EH (cell line): ENCODE data around the gene SGMS1.
"Not testable (repeated sequence)": the region's sequence is repeated elsewhere in the genome, so short reads cannot be mapped to it uniquely, and the experiment has no call there.

Source experiments
- DNase-seq: peaks from one replicate; pipeline ENCODE4 v3.0.0-alpha.2; 2015; ENCODE audit warnings: low read depth

SGMS1 gene

DNA sequence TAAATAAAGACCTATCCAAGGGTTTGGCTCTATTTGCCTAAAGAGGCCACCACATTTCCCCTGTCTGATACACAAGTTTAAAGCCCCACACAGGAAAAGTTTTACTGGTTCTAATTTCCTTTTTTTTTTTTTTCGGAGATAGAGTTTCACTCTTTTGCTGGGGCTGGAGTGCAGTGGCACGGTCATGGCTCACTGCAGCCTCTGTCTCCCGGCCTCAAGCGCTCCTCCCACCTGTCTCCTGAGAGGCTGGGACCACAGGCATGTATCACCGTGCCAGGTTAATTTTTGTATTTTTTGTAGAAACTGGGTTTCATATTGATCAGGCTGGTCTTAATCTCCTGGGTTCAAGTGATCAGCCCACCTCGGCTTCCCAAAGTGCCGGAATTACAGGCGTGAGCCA is 319.1 kb downstream of the SGMS1 start:
- no peak for DNase-seq

DNA sequence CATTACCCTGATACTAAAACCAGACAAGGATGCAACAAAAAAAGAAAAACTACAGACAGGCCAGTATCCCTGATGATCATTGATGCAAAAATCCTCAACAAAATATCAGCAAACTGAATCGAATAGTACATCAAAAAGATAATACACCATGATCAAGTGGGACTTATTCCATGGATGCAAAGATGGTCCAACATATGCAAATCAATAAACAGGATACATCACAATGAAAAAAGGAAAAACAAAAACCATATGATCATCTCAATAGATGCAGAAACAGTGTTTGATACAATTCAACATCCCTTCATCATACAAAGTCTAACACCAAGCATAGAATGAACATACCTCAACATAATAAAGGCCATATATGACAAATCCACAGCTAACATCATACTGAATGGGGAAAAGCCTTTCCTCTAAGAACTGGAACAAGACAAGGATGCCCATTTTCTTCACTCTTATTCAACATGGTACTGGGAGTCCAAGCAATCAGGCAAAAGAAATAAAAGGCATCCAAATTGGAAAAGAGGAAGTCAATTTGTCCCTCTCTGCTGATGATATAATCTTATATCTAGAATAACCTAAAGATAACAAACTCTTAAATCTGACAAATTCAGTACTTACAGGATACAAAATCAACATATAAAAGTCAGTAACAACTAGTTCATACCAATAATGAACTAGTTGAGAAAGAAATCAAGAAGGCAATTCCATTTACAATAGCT is 323.6 kb downstream of the SGMS1 start:
- DNase-seq: no peak

DNA sequence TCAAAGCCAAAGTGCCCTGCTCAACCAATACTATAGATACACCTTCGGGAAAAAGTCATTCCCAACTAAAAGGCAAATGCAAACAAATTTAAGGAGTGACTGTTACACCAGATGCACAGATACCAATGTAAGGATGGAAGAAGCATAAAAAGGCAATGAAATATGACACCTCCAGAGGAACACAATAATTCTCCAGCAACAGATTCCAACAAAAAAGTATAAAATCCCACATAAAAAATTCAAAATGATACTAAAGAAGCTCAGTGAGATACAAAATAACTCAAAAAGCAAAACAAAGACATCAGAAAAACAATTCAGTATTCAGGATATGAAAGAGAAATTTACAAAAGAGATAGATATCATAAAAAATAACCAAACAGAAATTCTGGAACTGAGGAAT is 328.4 kb downstream of the SGMS1 start:
- DNase-seq: no peak

DNA sequence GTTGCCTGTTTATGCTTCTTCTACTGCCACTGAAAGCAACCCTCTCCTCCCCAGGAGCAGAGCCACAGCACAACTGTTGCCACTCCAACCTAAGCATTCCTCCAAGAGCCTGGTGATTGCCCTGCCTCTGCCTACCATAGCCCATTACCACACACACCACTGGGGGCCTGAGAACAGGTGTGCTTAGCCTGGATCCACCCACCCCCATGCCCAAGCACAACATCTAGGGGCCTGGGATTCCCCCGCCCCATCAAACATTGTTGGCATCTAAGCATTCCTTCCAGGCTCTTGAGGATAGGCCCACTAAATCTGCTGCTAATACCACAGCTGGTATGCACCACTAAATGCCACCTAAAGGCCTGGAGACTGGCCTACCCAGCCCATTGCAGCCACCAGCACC is 329.2 kb downstream of the SGMS1 start:
- DNase-seq: no peak

DNA sequence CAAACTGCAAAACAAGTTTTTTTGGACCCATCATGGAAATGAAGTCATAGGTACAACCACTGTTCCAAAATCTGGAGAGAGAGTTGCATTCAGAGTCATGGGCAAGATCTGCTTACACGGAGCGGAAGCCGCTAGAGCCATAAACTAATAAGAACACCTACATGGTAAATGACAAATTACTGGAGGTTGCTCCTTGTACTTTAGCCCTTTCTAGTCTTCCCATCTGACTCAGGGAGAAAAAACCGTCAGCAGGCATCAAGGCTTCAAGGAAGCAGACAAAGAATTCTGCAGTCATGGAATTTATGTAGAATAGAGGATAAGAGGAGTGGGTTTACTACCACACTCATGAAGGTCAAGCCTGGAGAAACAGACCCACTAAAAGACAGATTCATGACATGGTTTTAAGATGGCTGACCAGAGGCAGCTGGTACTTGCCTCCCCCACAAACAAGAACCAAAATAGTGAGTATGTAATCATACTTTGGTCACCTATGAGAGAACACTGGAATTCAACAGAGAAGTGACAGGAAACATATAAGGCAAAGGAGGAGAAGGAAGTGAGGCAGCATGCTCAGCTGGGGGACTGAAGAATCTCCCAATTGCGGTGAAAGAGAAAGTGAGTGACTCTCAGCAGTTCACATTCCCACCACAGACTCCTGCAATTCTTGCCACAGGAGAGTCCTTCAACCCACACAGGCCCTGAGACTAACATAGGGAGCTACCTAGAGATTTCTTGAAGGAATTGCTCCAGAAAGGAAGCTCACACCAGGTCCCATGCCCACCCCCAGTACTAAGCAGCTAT is 330.0 kb downstream of the SGMS1 start:
- DNase-seq: no peak

DNA sequence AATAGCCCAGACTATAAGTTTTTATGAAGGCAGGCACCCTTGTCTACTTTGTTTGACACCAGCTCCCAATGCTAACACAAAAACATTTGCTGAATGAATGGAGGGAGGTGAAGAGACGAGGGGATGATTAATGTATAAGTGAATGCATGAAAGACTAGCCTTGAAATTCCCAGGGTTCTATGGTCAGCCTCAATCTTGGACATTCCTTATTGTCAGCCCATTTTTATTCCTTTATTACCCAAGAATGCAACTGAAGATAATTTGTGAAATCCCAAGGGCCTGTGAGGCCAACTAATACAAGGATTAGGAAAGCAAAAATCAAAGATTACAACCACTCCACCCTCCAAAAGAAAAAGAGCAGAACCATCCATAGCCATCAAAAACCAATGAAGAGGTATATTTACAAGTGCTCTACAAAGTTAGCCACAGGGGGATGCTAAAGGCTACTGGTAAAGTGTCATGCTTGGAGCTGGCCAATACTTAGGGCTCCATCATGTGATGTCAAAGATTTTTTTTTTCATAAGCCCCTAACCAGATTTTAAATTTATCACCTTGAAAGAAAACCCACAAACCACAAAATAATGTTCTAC is 332.4 kb downstream of the SGMS1 start:
- DNase-seq: peak; percentile 40

DNA sequence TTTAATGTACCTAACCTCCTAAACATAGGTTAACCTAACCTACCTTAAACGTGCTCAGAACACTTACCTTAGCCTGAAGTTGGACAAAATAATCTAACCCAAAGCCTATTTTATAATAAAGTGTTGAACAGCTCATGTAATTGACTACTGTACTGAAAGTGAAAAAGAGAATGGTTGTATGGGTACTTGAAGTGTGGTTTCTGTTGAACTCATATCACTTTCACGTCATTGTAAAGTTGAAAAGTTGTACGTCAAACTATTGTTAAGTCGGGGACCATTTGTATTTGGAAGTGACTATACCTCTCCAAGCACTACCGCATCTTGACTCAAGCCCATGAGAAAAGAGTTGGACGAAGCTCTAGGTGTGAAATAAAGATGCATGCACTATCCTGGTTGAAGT is 334.6 kb downstream of the SGMS1 start:
- DNase-seq: no peak

DNA sequence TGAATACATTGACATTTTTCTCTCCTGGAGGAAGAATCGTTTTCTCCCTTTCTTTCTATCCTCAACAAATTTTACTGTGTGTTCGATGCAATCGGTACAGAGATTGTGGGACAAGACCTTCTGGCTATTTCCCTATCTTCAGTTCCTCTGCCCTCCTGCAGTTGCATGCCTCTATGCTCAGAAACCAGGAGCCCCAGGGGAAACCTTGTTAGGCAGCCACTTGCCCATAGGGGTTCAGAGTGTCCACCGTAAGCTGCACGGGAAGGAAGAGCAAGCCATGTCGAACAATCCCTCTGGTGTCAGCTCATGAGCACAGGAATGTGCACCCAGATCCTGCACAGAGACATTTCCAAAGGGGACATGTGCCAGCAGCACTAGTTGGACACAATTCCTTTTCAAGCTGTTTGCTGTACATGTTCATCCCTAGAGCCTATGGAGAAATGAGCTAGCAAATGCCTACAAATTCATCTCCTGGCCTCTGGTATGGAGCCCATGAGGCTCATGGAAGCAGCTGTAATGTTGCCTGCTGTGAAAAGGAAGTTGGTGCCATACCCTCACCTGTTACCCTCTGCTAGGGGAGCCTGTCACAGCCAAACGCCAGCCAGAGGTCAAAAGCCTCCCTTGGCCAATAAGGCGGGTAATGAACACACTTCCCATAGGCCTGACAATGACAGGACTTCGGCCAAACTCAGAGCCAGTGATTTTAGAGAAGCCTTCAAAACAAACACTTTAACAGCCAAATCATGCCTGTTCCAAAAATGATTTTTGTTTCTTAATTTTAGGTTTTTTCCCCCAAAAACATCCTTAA is 336.6 kb downstream of the SGMS1 start:
- DNase-seq: no peak

DNA sequence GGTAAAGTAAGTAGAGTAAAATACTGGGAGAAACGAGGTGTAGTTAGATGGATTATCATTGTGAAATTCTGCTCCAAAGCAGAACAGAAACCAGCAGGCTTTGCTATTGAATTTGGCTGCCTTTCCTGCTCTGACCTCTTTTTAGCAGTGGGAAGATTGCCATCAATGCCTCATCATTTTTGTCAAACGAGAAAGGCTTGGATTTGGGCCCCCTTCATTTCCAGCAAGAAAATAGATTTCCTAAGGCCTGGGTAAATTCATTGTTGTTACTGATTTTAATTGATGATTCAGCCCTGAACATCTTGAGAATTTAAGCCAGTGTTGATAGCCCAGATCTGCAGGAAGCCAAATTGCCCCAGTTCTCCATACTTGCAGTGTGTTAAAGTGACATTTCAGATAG is 337.2 kb downstream of the SGMS1 start:
- DNase-seq: peak; percentile 72

DNA sequence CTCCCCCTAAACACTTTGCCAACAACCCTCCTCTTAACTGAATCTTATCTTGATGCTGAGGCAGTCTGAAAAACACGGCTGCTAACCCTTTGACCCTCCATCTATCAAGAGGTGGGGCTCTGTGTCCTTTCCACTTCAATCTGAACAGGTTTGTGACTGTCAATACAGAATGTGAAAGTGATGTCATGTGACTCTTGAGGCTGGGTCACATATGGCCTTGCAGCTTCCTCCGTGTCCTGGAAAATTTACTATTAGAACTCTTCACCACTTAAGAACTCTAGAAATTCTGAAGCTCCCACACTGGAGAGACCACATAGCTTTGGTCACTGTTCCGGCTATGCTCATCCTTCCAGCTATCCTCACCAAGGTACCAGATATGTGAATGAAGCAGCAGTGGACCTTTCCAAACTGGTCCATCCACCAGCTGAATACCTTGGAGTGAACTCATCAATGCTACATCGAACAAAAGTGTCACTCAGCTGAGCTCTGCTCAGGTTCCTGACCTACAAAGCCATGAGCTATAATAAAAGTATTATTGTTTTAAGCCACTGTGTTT is 341.7 kb downstream of the SGMS1 start:
- no peak for DNase-seq

DNA sequence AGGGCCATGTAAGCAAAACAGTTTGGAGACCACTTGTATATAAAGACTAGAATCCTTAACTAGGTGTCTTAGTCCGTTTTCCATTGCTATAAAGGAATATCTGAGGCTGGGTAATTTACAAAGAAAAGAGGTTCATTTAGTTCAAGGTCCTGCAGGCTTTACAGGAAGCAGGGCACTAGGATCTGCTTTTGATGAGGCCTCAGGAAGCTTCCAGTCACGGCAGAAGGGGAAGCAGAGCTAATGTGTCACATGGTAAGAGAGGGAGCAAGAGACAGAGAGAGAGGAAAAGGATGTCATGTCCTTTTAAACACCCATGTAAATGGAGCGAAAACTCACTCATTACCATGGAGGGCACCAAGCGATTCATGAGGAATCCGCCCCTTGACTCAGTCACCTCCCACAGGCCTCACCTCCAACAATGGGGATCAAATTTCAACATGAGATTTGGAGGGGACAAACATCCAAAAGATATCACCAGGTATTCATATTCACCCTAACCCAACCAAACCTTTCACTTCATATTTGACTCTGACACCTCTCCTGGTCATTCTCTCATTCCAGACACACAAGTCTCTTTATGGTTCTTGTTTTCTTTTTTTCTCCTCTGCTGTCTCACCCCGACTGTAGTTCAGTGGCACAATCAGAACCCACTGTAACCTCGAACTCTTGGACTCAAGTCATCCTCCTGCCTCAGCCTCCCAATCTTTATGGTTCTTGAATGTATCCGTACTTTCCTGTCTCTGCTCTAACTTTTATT is 342.4 kb downstream of the SGMS1 start:
- DNase-seq: no peak

DNA sequence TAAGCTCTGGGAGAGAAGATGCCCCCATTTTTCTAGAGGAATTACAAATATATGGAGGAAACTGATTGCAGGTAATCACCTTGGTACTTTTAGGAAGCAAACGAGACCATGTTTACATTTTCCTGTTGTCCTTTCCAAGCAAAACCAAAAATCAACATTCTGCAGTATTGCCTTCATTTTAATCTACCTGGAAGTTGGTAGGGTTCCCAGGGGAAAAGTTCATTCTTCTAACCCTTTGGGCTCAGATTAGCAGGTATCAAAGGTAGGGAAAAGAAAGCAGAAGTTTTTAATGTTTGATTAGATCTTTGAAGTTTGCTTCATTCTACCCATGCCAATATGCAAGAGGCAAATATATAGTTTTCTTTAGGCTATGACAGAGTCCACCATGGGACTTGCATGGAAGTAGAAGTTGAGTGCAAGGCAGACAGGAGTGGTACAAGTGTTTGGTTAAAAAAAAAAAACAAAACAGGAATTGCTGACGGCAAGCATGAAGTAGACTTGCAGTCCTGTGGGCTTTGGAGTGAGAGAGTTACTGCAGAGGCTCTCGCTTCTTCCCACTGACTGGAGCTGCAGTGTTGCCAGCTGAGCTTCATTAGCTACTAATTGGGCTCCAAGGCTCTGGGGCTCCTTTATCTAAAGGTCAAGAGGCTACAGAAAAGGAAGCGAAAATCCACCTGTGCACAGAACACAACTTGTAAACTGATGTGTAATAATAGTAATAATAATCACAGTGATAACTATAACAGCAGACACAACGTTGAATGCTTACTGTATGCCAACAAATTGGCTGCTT is 343.5 kb downstream of the SGMS1 start:
- DNase-seq: no peak

DNA sequence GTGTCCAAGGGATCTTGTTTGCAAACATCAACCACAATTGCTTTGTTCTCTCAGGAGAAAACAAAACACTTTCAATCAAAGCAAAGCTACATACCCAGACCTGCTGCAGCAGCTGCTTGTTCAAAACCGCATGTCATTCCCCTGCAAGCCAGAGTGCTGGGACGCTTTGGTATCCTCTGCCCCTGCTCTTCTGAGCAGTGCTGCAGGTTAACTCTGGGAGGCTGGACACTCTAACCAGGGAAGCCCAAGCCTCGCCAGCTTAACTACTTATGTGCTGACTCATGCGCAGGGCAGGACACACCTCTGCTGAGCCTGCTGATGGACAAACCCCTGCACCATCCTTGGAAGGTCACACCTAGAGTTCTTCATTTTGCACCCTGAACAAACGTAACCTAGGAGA is 344.3 kb downstream of the SGMS1 start:
- DNase-seq: no peak

DNA sequence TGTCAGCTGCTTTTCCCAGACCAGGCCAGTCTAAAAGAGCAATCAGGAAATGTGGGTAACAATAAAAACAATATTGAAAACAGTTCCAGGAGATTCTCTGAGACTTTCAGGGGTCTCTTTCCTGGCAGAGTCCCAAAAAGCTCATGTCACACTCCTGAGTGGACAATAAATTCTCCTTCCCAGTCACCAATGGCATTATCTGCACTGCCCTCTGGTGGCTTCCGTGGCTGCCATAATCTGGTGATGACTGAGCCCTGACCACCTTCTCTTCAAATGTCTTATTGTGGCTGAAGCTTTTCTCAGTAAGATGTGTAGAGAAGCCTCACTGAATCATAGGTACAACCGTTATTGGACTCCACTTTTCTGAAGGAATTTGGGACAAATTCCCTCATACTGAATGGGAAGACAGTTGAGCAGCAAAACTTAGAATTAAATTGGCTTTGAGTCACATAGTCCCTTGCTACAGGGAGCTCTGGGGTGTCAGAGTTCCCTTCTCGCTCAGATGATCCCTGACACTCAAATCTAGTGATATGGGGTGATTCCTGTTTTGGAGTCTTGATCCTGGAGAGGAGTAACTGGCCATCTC is 348.0 kb downstream of the SGMS1 start:
- peak; percentile 51 for DNase-seq

DNA sequence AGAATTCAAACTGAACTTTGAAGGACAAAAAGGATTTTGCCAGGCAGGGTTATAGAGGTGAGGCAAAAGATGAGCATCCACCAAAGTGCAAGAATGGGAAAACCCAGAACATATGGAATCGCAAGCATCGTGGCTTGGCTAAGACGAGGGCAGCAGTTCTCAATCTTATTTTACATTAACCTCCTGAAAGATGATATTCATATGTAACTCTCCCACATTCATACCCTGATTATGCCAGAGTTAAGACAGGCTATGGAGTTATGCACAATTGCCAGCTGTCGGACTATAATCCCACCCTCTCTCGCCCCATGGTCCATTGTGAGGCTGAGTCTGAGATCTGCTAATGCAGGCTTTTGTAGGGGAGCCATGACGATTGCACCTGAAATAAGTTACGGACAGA is 351.2 kb downstream of the SGMS1 start:
- DNase-seq: no peak

DNA sequence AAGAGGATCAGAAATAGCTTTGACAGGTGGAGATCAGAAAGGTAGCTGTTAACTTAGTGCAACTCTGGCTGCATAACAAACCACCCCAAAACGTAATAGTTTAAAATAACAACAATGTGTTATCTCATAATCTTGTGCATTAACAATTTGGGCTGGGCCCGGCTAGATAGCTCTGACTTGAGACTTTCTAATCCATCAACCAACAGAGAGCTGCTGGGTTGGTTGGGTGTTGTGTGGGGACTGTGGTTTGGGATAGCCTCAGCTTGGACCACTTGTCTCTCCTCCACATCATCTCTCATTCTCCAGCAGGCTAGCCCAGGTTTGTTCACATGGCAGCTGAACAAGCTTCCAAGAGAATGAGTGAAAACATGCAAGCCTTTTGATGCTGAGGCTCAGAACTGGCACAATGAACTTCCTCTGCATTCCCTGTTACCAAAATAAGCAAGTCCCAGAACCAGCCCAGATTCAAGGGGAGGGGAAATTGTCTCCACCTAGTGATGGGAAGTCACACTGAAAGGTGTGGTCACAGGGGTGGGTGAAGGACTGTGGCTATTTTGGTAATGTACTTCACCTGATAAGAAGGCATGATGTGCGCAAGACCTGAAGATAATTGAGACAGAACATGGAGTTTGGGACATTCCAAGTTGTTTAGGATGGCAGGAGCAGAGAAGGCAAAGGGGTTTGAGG is 352.0 kb downstream of the SGMS1 start:
- DNase-seq: no peak

DNA sequence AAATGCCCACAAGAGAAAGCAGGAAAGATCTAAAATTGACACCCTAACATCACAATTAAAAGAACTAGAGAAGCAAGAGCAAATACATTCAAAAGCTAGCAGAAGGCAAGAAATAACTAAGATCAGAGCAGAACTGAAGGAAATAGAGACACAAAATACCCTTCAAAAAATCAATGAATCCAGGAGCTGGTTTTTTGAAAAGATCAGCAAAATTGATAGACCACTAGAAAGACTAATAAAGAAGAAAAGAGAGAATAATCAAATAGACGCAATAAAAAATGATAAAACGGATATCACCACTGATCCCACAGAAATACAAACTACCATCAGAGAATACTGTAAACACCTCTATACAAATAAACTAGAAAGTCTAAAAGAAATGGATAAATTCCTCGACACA is 355.9 kb downstream of the SGMS1 start:
- DNase-seq: not testable (repeated sequence)

DNA sequence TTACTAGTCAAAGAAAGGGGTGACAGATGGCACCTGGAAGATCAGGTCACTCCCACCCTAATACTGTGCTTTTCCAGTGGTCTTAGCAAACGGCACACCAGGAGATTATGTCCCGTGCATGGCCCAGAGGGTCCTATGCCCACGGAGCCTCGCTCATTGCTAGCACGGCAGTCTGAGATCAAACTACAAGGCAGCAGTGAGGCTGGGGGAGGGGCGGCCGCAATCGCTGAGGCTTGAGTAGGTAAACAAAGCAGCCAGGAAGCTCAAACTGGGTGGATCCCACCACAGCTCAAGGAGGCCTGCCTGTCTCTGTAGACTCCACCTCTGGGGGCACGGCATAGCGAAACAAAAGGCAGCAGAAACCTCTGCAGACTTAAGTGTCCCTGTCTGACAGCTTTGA is 361.1 kb downstream of the SGMS1 start:
- not testable (repeated sequence) for DNase-seq

DNA sequence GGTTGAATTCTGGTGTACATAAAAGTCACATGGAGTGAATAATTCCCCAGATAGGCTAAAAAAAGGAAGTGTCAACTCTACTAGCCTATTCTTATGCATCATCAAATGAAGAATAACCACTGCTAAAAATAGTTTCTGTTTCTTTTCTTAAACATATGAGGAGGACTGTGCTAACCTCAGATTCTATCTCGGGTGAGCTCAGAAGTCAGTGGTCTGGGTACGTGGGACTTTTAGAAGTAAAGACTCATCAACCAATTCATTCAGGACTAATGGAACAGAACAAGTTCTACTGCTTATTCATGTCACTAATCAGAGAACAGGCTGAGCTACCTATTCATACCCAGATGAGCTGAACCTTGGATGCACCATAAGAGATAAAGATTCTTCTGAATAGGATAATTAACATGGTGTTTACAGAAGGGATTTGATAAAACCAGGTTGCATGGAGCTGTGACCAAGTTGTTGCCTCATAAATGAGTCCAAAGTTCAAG is 362.9 kb downstream of the SGMS1 start:
- DNase-seq: peak; percentile 62
